B cell (primary cell): Measurements from ENCODE around the gene GSS. TPM values are rescaled to one million over a fixed set of nuclear protein-coding genes. Genes with fewer than 3 reads are reported as not detected.

Experiments used
- ATAC-seq: fragments of 200-7000 bp; cut with Tn5 transposase; one replicate; pipeline ENCODE4 v1.10.0; 2021; ENCODE audit warnings: low read depth, mild to moderate bottlenecking, moderate number of reproducible peaks, moderate library complexity
- CTCF ChIA-PET: fragments of 350-600 bp; sonication (Branson Sonifier 250); formaldehyde crosslinking; loops from one replicate; lab custom pipeline; 2021; ENCODE audit warnings: antibody characterized with exemption, inconsistent platforms; lab: Charles Lee
- POLR2A ChIA-PET: fragments of 350-600 bp; sonication (Branson Sonifier 250); formaldehyde crosslinking; loops from one replicate; lab custom pipeline; 2021; ENCODE audit warnings: antibody characterized with exemption; lab: Charles Lee
- DNase-seq: peaks from one replicate; pipeline ENCODE4 v3.0.0; 2013
- H2AFZ ChIP-seq: 2 replicates; pipeline ENCODE4 v1.6.1; 2012; ENCODE audit warnings: mild to moderate bottlenecking, low read depth, low read length; ENCODE audit not compliant: insufficient read depth, poor library complexity, severe bottlenecking
- H3K27ac ChIP-seq, 2 donors: 1 replicate in 1 of 2; 2 replicates in 1 of 2; pipeline ENCODE4 v1.5.1; 2012 to 2013; ENCODE audit warnings: low read length in 2 of 2, mild to moderate bottlenecking in 2 of 2, moderate library complexity in 1 of 2
- H3K27me3 ChIP-seq, 4 experiments: fragments of 200-600 bp in 1 of 4; sonication (generic) in 1 of 4; replicated peaks in 1 of 4; 1 replicate in 2 of 4; 2 replicates in 2 of 4; pipeline versions ENCODE4 v1.6.1 to v1.7.0; 2013 to 2016; ENCODE audit warnings: low read length in 3 of 4, mild to moderate bottlenecking in 2 of 4, mixed read lengths in 1 of 4, moderate library complexity in 1 of 4; ENCODE audit not compliant: insufficient read depth in 4 of 4, control insufficient read depth in 3 of 4; ENCODE audit errors: control extremely low read depth in 1 of 4
- H3K36me3 ChIP-seq, 2 experiments: replicated peaks in 1 of 2; 1 replicate in 1 of 2; 2 replicates in 1 of 2; pipeline versions ENCODE4 v1.6.1 to v1.7.1; 2013; ENCODE audit warnings: low read length in 1 of 2; ENCODE audit not compliant: insufficient read depth in 2 of 2, control insufficient read depth in 1 of 2; ENCODE audit errors: control extremely low read depth in 1 of 2, extremely low read depth in 1 of 2
- H3K4me1 ChIP-seq, 2 donors: fragments of 200-600 bp in 1 of 2; sonication (generic) in 1 of 2; 1 replicate in 1 of 2; 2 replicates in 1 of 2; pipeline versions ENCODE4 v1.5.1 to v1.6.1; 2013 to 2017; ENCODE audit warnings: low read length in 2 of 2; ENCODE audit not compliant: control insufficient read depth in 2 of 2, insufficient read depth in 2 of 2
- H3K4me2 ChIP-seq: replicated peaks from 2 replicates; pipeline ENCODE3; 2012; ENCODE audit warnings: mild to moderate bottlenecking, low read depth, low read length; ENCODE audit not compliant: poor library complexity, severe bottlenecking
- H3K4me3 ChIP-seq, 5 experiments: fragments of 200-600 bp in 1 of 5; sonication (generic) in 1 of 5; 1 replicate in 3 of 5; 2 replicates in 2 of 5; pipeline versions ENCODE4 v1.5.1 to v1.7.0; 2011 to 2016; ENCODE audit warnings: low read length in 4 of 5, mild to moderate bottlenecking in 4 of 5, low read depth in 2 of 5, control low read depth in 1 of 5, moderate library complexity in 1 of 5; ENCODE audit not compliant: insufficient read depth in 1 of 5; ENCODE audit errors: control extremely low read depth in 1 of 5, extremely low read depth in 1 of 5
- H3K79me2 ChIP-seq: fragments of 200-600 bp; sonication (generic); one replicate; pipeline ENCODE4 v1.6.0; 2016; ENCODE audit warnings: low read length; ENCODE audit not compliant: control insufficient read depth, insufficient read depth
- H3K9ac ChIP-seq: fragments of 200-600 bp; sonication (generic); 2 replicates; pipeline ENCODE4 v1.6.1; 2017; ENCODE audit warnings: mild to moderate bottlenecking, low read length, moderate library complexity
- H3K9me3 ChIP-seq, 3 donors: one replicate each; pipeline versions ENCODE4 v1.6.1 to v1.7.1; 2013; ENCODE audit warnings: low read length in 2 of 3; ENCODE audit not compliant: control insufficient read depth in 2 of 3, insufficient read depth in 1 of 3; ENCODE audit errors: control extremely low read depth in 1 of 3
- H4K20me1 ChIP-seq: 2 replicates; pipeline ENCODE4 v1.6.0; 2012; ENCODE audit warnings: mild to moderate bottlenecking, low read length; ENCODE audit not compliant: insufficient read depth, control insufficient read depth, poor library complexity, severe bottlenecking
- H3K27ac Mint-ChIP-seq: one replicate; pipeline ENCODE4 v1.8.0; 2021; ENCODE audit warnings: mixed read lengths
- H3K27me3 Mint-ChIP-seq: one replicate; pipeline ENCODE4 v1.8.0; 2021; ENCODE audit warnings: mixed read lengths
- H3K4me1 Mint-ChIP-seq: one replicate; pipeline ENCODE4 v1.8.0; 2021; ENCODE audit warnings: mixed read lengths
- H3K4me3 Mint-ChIP-seq: one replicate; pipeline ENCODE4 v1.8.0; 2021; ENCODE audit warnings: mixed read lengths
- H3K9me3 Mint-ChIP-seq: one replicate; pipeline ENCODE4 v1.8.0; 2022; ENCODE audit warnings: mixed read lengths; ENCODE audit not compliant: insufficient read depth
- EZH2 ChIP-seq: IDR thresholded peaks from 2 replicates; pipeline ENCODE4 v1.6.1; 2012; ENCODE audit warnings: borderline replicate concordance, low read depth, mild to moderate bottlenecking, moderate library complexity, low read length; ENCODE audit not compliant: insufficient read depth, poor library complexity, severe bottlenecking
- WGBS: methylation state at CpG from one replicate; pipeline ENCODE4 v1.1.5; 2013; ENCODE audit warnings: missing lambda C conversion rate; ENCODE audit not compliant: insufficient coverage; 5-methylcytosine and 5-hydroxymethylcytosine counted together
- intact Hi-C: fragments of 100-400 bp; cut with micrococcal nuclease; formaldehyde crosslinking; loops from one replicate; pipeline ENCODE4 v1.10.0; 2022
- polyA plus RNA-seq: library from polyadenylated mRNA; depleted of rRNA; stranded (reverse); fragments of >200 nt; gene quantifications from 2 replicates; pipeline ENCODE4 v1.2.3, GENCODE V29; 2012
- total RNA-seq, 2 donors: library from RNA; stranded (reverse); fragments of 120-200 nt in 1 of 2; gene quantifications; 1 replicate in 1 of 2; 2 replicates in 1 of 2; pipeline versions ENCODE4 v1.2.3 to v1.2.4, GENCODE V29; 2013 to 2022
- TF ChIP-seq, protein P1 (sequence below): fragments of 200-600 bp; IDR thresholded peaks from one replicate; pipeline ENCODE4 v1.8.0; 2022; ENCODE audit warnings: antibody characterized with exemption, mild to moderate bottlenecking

GSS gene
- total and polyA plus RNA-seq, 2 donors (not counting 1 experiment from before 2014, with no cell fraction given): 22.5 to 28.6 TPM

DNA sequence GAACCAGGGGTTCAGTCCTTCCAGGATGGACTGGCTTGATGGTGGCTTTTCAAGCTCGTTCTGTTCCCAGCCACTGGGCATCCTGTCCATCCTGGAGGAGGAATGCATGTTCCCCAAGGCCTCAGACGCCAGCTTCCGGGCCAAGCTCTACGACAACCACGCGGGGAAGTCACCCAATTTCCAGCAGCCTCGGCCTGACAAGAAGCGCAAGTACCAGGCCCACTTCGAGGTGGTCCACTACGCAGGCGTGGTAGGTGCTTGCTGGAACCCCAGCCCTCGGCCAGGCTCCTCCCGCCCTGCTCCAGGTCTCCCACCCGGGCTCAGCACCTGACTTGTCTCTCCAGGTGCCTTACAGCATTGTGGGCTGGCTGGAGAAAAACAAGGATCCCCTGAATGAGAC is 34.1 kb upstream of the GSS start:
- Mint-ChIP-seq H3K9me3 (no peaks in the 10 kb centered on the region), H3K27ac (no peak overlapping the region), H3K27me3 (peaks cover 8% of the 10 kb centered on the region), H3K4me1 (no peaks in the 10 kb centered on the region), H3K4me3 (no peak overlapping the region)
- no peak overlapping the region for H3K27ac ChIP-seq
- no peak overlapping the region for H3K4me2 ChIP-seq
- H4K20me1 ChIP-seq: no peaks in the 10 kb centered on the region
- no peaks in the 10 kb centered on the region for H3K79me2 ChIP-seq
- H3K4me1 ChIP-seq: no peaks in the 10 kb centered on the region
- H3K9ac ChIP-seq: no peak overlapping the region
- no peaks in the 10 kb centered on the region for H3K27me3 ChIP-seq
- H3K36me3 ChIP-seq: peaks cover 0 to 4% of the 10 kb centered on the region in 2 experiments
- ChIA-PET CTCF (interaction anchor here (0.5 kb wide), 1 partner anchor 979 kb away, joined by 3 read pairs; no protein-coding TSS in a partner anchor), POLR2A (no interaction called here)
- WGBS: 95% methylated on average over 14 of the region's 14 CpGs
- no peak for DNase-seq
- H3K9me3 ChIP-seq: no peaks in the 10 kb centered on the region
- H3K4me3 ChIP-seq: no peak overlapping the region
- ATAC-seq: no peak
- TF ChIP-seq, protein P1, sequence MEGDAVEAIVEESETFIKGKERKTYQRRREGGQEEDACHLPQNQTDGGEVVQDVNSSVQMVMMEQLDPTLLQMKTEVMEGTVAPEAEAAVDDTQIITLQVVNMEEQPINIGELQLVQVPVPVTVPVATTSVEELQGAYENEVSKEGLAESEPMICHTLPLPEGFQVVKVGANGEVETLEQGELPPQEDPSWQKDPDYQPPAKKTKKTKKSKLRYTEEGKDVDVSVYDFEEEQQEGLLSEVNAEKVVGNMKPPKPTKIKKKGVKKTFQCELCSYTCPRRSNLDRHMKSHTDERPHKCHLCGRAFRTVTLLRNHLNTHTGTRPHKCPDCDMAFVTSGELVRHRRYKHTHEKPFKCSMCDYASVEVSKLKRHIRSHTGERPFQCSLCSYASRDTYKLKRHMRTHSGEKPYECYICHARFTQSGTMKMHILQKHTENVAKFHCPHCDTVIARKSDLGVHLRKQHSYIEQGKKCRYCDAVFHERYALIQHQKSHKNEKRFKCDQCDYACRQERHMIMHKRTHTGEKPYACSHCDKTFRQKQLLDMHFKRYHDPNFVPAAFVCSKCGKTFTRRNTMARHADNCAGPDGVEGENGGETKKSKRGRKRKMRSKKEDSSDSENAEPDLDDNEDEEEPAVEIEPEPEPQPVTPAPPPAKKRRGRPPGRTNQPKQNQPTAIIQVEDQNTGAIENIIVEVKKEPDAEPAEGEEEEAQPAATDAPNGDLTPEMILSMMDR: no peak
- intact Hi-C loops: no loop called here
- H2AFZ ChIP-seq: no peak overlapping the region

DNA sequence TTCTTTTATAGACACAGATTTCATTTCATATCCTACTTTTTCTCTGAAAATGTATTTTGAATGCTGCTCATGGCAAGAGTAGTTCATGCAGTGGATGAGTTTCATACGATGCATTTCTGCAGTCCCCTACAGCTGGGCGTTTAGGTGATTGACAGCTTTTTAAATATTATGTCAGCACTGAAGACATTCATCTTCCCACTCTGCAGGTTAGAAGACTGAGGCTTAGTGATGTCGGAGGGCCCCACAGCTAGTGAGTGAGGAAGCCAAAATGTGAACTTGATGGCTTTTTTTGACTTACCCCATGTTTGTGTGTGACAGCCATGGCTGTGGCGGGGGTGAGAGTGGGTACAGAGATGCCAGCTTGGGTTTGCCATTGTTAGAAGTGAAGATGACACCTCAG is 33.5 kb upstream of the GSS start:
- Histone ChIP-seq H3K36me3 (peaks cover 0 to 2% of the 10 kb centered on the region in 2 experiments), H3K79me2 (no peaks in the 10 kb centered on the region), H3K4me2 (no peak overlapping the region), H3K9me3 (no peaks in the 10 kb centered on the region), H3K9ac (no peak overlapping the region), H2AFZ (no peak overlapping the region), H3K27me3 (peaks cover 0 to 2% (median under 1%) of the 10 kb centered on the region in 4 experiments), H3K27ac (no peak overlapping the region), H3K4me1 (no peaks in the 10 kb centered on the region), H4K20me1 (no peaks in the 10 kb centered on the region), H3K4me3 (no peak overlapping the region)
- Mint-ChIP-seq H3K27ac (no peak overlapping the region), H3K4me3 (no peak overlapping the region), H3K27me3 (peaks cover 8% of the 10 kb centered on the region), H3K9me3 (no peaks in the 10 kb centered on the region), H3K4me1 (no peaks in the 10 kb centered on the region)
- POLR2A ChIA-PET: no interaction called here
- ATAC-seq (no peak), DNase-seq (no peak)
- 98% methylated on average over 4 of the region's 4 CpGs for WGBS
- intact Hi-C loops: no loop called here
- TF ChIP-seq EZH2: no peak
- TF ChIP-seq, protein P1: no peak
- CTCF ChIA-PET: interaction anchor here (0.5 kb wide), 1 partner anchor 979 kb away, joined by 3 read pairs; no protein-coding TSS in a partner anchor
